Measurements from ENCODE around the gene MRPS14.
"Not testable (repeated sequence)": the region's sequence is repeated elsewhere in the genome, so short reads cannot be mapped to it uniquely, and the experiment has no call there.

Gene MRPS14

GRCh38 chr1:175023043-175023921 lies at the start of gene MRPS14:
TSS of gene MRPS14 (minus strand) at chr1:175023425. CDS start at chr1:175023408, 17 bp downstream.
- peak; percentile 96 for DNase-seq (ENCODE audit: low read depth)

GRCh38 chr1:175072099-175072951 lies 49.1 kb upstream of the MRPS14 start:
- DNase-seq (ENCODE audit: low read depth), result no peak

DNA sequence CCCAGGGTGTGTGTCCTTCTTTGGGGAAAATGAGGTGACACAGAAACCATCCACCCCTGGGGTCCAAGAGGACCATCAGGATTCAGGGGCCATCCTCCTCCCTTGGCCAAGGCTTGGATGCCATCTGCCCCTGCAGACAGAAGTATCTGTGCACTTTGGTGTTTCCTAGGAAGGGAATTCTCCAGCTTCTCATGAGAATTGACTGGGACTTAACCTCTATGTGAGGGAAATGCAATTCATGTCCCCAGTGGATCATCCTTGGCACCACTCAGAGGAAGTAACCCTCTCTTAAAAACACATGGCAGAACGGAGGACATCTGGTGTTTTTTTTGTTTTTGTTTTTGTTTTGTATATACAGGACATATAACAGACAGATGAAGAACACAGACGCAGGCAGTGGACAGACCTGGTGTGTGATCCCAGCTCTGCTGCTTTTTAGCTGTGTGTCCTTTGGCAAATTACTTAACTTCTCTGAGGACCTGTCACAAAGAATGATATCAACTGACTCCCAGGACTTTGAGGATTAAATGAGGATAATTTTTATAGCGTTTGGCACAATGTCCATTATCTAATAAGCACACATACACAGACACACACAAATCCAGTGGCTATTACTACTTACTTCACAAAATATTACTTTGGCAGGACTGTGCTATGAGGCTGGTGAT lies 48.2 kb upstream of the MRPS14 start:
- no peak for DNase-seq (ENCODE audit: low read depth)

GRCh38 chr1:175070818-175071217 lies 47.6 kb upstream of the MRPS14 start:
- no peak for DNase-seq (ENCODE audit: low read depth)

DNA sequence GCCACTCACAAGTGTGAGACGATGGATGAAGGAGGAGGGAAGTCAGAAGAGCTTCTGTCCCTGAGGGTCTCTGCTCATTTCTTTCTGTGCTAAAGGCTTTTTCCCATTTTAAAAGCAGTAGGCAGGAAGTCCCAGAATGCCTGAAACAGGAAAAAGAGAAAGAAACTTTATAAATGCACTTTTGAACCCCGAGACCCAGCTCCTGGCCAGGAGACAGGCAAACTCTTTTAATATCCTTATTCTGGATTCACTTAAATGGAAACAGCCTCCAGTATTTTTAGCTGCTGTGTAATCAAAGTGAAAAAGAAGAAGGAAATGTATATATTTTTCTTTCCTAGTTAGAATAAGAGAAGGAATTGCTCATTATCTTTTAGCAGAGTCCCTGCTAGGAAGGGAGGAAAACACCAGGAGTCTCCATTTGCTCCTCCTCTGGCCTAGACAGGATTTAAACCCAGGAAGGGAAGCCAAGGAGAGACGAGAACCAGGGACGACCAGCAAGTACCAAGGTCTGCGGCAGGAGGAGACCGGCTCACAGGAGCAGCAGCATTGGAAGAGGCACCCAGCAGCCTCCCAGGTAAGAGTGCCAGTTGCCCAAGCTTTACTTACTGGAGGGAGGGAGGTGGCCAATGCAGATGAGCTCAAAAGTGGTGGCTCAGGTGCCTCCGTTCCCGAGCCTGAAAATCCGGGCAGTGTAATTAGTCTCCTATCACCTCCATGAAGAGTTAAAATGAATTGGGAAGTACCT lies 44.3 kb upstream of the MRPS14 start, which contains the start of gene TNN:
TNN (plus strand) TSS at position 472 of the 745 bp plus-strand sequence. CDS start 9,586 bp downstream, outside the sequence.
- no peak for DNase-seq (ENCODE audit: low read depth)

GRCh38 chr1:175062858-175063257 lies 39.6 kb upstream of the MRPS14 start:
- no peak for DNase-seq (ENCODE audit: low read depth)

DNA sequence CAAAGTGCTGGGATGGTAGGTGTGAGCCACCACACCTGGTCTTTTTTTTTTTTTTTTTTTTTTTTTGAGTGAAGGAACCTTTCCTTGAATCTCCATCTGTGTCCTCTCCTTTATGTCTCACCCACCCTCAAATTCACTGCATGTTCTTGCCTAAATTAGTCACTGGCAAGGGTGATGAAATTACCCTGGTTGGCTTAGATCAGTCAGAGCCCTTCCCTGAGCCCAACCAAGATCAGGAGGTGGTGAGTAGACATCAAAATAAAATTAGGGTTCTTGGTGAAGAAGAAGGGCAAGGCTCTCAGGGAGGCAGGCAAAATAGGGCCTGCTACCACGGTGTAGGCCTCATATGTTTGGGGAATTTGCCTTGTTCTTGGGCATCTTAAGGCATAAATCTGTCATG lies 39.1 kb upstream of the MRPS14 start:
- no peak for DNase-seq (ENCODE audit: low read depth)

DNA sequence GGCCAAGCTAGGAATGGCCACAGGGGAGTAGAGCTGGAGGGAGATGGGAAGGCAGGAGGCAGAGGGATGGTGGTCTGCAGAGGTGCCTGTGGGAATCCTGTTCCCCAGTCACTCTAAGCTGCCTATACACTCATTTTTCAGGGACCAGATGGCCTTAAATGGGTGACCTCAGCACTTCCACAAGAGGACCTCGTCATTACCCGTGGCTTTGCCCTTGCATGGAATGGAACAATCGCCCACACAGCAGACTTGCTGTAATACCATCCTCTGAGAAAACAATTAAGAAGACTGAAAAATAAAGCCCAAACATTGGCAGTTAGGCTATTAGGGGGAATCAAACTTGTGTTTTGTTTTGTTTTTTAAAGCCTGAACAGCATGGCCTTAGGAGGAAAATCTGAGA lies 31.5 kb upstream of the MRPS14 start:
- no peak for DNase-seq (ENCODE audit: low read depth)

DNA sequence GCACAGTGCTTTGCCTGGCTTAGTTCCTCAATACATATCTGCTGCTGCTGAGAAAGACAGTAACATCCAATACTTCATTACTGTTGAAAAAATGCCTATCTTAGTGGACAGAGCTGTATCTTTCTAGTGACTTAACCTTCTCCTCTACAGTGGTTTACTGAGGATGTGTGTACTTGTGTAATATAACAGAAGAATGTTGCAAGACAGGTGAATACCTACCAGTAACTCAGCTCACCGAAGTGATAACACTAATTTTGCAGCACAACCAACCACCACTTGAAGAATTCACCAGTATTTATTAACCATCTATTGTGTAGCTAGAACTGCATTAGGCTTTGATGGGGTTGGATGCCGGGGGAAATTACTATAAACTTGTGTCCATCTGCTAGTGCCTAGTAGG lies 27.8 kb upstream of the MRPS14 start:
- DNase-seq (ENCODE audit: low read depth), result no peak

DNA sequence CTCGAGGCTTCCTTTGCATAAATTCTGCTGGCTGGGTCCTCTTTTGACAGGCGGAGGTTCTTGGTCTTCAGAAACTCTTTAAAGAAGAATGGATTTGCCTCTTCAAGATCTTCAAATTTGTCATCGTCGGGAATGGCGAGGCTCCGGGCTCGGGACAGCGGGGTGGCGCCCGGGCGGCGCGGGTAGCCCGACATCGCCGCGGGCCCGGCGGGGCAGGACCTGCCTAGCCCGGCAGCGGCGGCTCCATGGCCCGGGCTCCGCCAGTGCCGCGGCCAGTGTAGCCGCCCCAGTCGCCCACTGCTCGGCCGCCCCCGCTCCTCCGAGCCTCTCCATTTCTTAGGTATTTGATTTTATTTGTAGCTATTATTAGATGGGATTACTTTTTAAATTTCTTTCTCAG lies 22.3 kb upstream of the MRPS14 start:
- DNase-seq (ENCODE audit: low read depth), result no peak

- no peak for DNase-seq (ENCODE audit: low read depth)
Observed at GRCh38 chr1:175045097-175045496, 21.9 kb upstream of the MRPS14 start.

DNA sequence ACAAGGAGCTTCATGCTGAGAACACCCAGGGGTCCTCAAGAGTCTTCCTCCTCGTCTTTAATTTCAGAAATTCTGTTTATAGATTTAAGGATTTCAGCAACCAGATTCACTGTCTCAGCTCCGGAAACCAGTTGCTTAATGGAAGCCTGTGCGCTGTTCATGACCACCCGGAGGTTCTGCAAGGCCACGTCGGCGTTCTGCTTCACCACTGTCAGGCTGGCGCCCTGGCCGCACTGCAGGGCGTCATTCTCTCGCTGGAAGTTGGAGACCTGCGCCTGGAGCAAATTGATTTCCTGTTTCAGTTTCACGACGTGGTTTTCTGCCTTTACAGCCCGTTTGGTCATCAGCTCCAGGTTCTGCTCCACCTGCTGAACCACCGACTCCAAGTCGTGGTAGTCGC lies 21.4 kb upstream of the MRPS14 start:
- not testable (repeated sequence) for DNase-seq (ENCODE audit: low read depth)

- DNase-seq (ENCODE audit: low read depth), result no peak
Observed at GRCh38 chr1:175043824-175044223, 20.6 kb upstream of the MRPS14 start.

- no peak for DNase-seq (ENCODE audit: low read depth)
Observed at GRCh38 chr1:175042650-175043049, 19.4 kb upstream of the MRPS14 start.

DNA sequence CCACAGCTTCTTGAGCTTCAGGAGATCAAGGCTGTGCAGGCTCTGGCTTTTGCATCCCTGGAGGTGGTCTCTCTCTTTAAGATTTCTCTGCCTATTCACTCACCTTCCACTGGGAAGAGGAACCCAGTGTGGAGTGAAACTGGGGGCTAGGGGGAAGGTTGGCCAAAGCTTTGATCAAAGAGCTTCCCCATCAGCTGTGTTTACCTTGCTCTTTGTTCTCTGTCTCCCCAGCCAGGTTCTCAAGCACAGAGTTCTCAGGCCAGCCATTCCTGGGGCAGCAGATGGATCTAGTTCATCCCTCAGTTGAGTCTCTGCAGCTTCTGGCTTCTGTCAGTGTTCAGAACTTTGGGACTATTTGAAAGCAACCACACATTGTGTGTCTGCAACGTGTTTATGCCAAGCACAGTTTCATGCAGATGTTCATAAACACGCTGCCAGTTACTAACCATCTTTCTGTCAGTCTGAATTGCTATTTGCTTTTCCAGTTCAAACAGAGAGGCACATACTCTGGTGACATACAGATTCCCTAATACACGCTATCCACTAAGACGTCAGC lies 17.2 kb upstream of the MRPS14 start:
- no peak for DNase-seq (ENCODE audit: low read depth)

GRCh38 chr1:175037416-175037815 lies 14.2 kb upstream of the MRPS14 start:
- DNase-seq (ENCODE audit: low read depth), result no peak

DNA sequence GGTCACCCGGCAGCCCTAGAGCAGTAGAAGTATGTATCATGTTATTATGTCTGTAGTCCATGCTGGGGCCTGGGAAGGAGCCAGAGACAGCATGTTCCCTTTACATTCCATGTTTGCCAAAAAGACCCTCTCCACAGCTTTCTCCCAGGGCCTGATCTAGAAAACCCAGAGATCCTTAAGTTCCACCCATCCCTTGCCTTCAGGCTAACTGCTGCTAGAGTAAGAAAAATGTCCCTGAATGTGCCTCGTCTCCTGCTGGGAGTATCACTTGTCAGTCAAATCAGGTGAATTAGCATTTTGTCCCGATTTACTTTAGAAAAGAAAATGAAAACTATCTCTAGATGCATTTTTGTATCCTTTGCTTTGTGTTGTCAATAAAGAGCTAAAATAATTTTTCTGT lies 13.3 kb upstream of the MRPS14 start:
- DNase-seq (ENCODE audit: low read depth), result no peak

DNA sequence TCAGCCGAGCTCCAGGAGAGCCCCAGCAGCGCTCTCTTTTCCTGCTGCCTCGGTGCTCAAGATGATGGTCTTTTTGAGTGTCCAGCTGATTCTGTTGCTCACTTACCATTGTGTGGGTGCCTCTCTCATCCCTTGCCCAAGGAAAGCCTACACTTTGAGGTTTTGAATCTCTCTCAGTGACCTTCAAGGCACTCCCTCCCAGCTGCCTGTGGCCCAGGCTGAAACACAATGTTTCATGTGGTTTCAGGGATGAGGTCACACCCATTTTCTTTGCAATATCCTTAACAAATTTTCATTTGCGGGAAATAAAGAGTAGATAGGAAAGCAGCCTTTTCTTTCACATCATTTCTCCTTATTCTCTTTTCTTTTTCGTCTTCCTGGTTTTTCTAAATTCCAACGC lies 12.6 kb upstream of the MRPS14 start:
- no peak for DNase-seq (ENCODE audit: low read depth)

GRCh38 chr1:175034775-175035174 lies 11.6 kb upstream of the MRPS14 start:
- DNase-seq (ENCODE audit: low read depth), result no peak

- no peak for DNase-seq (ENCODE audit: low read depth)
Observed at GRCh38 chr1:175033953-175034352, 10.7 kb upstream of the MRPS14 start.

- no peak for DNase-seq (ENCODE audit: low read depth)
Observed at GRCh38 chr1:175024773-175025172, 1.5 kb upstream of the MRPS14 start.

DNA sequence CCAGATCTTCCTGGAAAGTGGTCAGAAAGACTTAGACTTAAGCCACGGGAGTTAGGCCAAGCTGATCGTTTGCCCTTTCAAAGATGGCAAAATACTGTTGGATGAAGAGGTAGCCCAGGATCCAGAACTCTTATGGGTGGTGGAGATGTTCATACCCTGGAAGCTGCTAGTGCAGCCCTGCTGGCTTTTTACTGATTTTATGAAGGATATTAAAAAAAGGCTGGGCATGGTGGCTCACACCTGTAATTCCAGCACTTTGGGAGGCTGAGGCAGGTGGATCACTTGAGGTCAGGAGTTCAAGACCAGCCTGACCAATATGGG lies 657 bp upstream of the MRPS14 start:
- not testable (repeated sequence) for DNase-seq (ENCODE audit: low read depth)

Data from stimulated activated CD8-positive, alpha-beta memory T cell treated with anti-CD3 and anti-CD28 coated beads, Interleukin-15, amount 100 ng/mL, for 1 hour (primary cell).